Retinal pigment epithelial cell (primary cell): ENCODE results near the gene SRSF10.

Experiments
- DNase-seq: peaks from one replicate; pipeline ENCODE4 v3.0.0-alpha.2; 2010; ENCODE audit warnings: low read depth
- H3K4me3 ChIP-seq: 2 replicates; pipeline ENCODE4 v1.5.1; 2011; ENCODE audit warnings: mild to moderate bottlenecking, low read length, control low read depth, moderate library complexity
- CTCF ChIP-seq: conservative IDR thresholded peaks from 2 replicates; pipeline ENCODE4 v1.5.1; 2011; ENCODE audit warnings: low read depth, low read length, control low read depth, inconsistent platforms

The SRSF10 gene

GRCh38 chr1:23927097-23927496, 53.0 kb downstream of the SRSF10 start:
- peak; percentile 7 for DNase-seq
- no peak overlapping the region for H3K4me3 ChIP-seq

GRCh38 chr1:23925279-23925678, 54.8 kb downstream of the SRSF10 start:
- DNase-seq: no peak
- no peak for TF ChIP-seq CTCF
- H3K4me3 ChIP-seq: no peak overlapping the region

More at GRCh38 chr1:23927097-23927496, 53.0 kb downstream of the SRSF10 start:
- no peak for TF ChIP-seq CTCF

- DNase-seq: no peak
- TF ChIP-seq CTCF: no peak
- H3K4me3 ChIP-seq: no peak overlapping the region
These were observed 55.5 kb downstream of the SRSF10 start for GRCh38 chr1:23924601-23925000.

GRCh38 chr1:23923592-23924499, 56.3 kb downstream of the SRSF10 start:
- no peak for TF ChIP-seq CTCF
- no peak for DNase-seq
- H3K4me3 ChIP-seq: no peak overlapping the region

- DNase-seq: no peak
- H3K4me3 ChIP-seq: no peak overlapping the region
- TF ChIP-seq CTCF: no peak
These were observed 57.7 kb downstream of the SRSF10 start for GRCh38 chr1:23922321-23922943.

- TF ChIP-seq CTCF: peak; percentile 86
- no peak overlapping the region for H3K4me3 ChIP-seq
- peak; percentile 44 for DNase-seq
These were observed 63.7 kb downstream of the SRSF10 start for GRCh38 chr1:23916209-23917131.
